Heart left ventricle (tissue), 16 donors: Measurements from ENCODE around the gene NAT16. TPM values are rescaled to one million over a fixed set of nuclear protein-coding genes. Genes with fewer than 3 reads are reported as not detected.

Source experiments
- ATAC-seq, 4 donors: fragments of 200-7000 bp; cut with Tn5 transposase; one replicate each; pipeline ENCODE4 v1.9.1; 2020 to 2022; ENCODE audit warnings: moderate library complexity in 4 of 4, mild to moderate bottlenecking in 3 of 4, moderate number of reproducible peaks in 1 of 4
- DNase-seq, 5 donors: peaks; one replicate each; pipeline ENCODE4 v3.0.0-alpha.2; 2020
- H3K27ac ChIP-seq, 12 donors: fragments of 200-600 bp; sonication (generic) in 4 of 12; one replicate each; pipeline versions ENCODE4 v1.5.0 to v1.8.0; 2016 to 2022; ENCODE audit warnings: mild to moderate bottlenecking in 2 of 12
- H3K27me3 ChIP-seq, 9 donors: fragments of 200-600 bp; sonication (generic) in 2 of 9; one replicate each; pipeline versions ENCODE4 v1.5.1 to v1.8.0; 2016 to 2022; ENCODE audit warnings: mild to moderate bottlenecking in 3 of 9
- H3K36me3 ChIP-seq, 9 donors: fragments of 200-600 bp; sonication (generic) in 2 of 9; one replicate each; pipeline versions ENCODE4 v1.5.0 to v1.8.0; 2018 to 2022; ENCODE audit warnings: mild to moderate bottlenecking in 2 of 9
- H3K4me1 ChIP-seq, 12 donors: fragments of 200-600 bp; sonication (generic) in 4 of 12; one replicate each; pipeline versions ENCODE4 v1.5.0 to v1.8.0; 2016 to 2022; ENCODE audit warnings: mild to moderate bottlenecking in 3 of 12
- H3K4me3 ChIP-seq, 12 donors: fragments of 200-600 bp; sonication (generic) in 4 of 12; one replicate each; pipeline versions ENCODE4 v1.5.0 to v1.8.0; 2017 to 2022; ENCODE audit warnings: mild to moderate bottlenecking in 9 of 12, moderate library complexity in 4 of 12
- H3K9me3 ChIP-seq, 12 donors: fragments of 200-600 bp; sonication (generic) in 4 of 12; one replicate each; pipeline versions ENCODE4 v1.5.0 to v1.8.0; 2016 to 2022; ENCODE audit warnings: mild to moderate bottlenecking in 1 of 12
- CTCF ChIP-seq, 12 donors: fragments of 200-600 bp; sonication (generic) in 4 of 12; IDR thresholded peaks; one replicate each; pipeline versions ENCODE4 v1.5.0 to v1.8.0; 2018 to 2022; ENCODE audit warnings: antibody characterized with exemption in 12 of 12, mild to moderate bottlenecking in 5 of 12
- POLR2A ChIP-seq, 2 donors: fragments of 450-650 bp; IDR thresholded peaks; one replicate each; pipeline ENCODE4 v1.6.1; 2017; ENCODE audit warnings: antibody characterized with exemption in 2 of 2, mild to moderate bottlenecking in 2 of 2, moderate library complexity in 2 of 2
- WGBS, 4 donors: extraction: QIAGEN DNeasy Blood & Tissue Kit in 2 of 4; methylation state at CpG; one replicate each; pipeline versions ENCODE4 v1.1.5 to v1.1.7; 2013 to 2018; 5-methylcytosine and 5-hydroxymethylcytosine counted together
- intact Hi-C, 10 donors: fragments of 100-400 bp; cut with DNase I; formaldehyde crosslinking; loops; one replicate each; pipeline versions ENCODE4 v1.11.1 to v1.14.2; 2022
- polyA plus RNA-seq, 2 donors: library from polyadenylated mRNA; stranded (reverse); fragments of 200-250 nt; gene quantifications; one replicate each; pipeline ENCODE4 v1.2.3, GENCODE V29; 2013
- total RNA-seq, 9 donors: library from RNA; depleted of rRNA in 2 of 9; stranded (reverse); fragments of >200 nt in 2 of 9; fragmentation: NEBNext Ultra II Directional in 3 of 9; extraction: Animal tissue kit (Norgen Biotek cat#: 25700) in 3 of 9; gene quantifications; one replicate each; pipeline versions ENCODE4 v1.1.0 to v1.2.4, GENCODE V29; 2016 to 2023
- donor health status: ischemic (EF 13 %, LVEDD 7.1; RV severe dilation, severe dysfunction).
- donor health status: healthy with polysubstance abuse.
- donor health status: DM: no; HTN: yes; CAD: no.
- donor health status: DM: no; HTN: no; CAD: no.
- donor health status: ischemic (EF 25% LVEDD 6.9; RV normal size, moderate dysfunction).
- donor health status: ischemic (EF 25% LVEDD 5.7; RV mildly dilated, moderate dysfunction).
- donor health status: healthy.
- donor health status: DM: yes; HTN: yes; CAD: no.
- donor health status: ischemic (EF 35%, LVEDD 5.7; RV mildly dilated, moderate dysfunction).
- donor health status: nonischemic (EF 11% LVEDD 7.7; RV severe dilation, severe dysfunction).
- donor health status: DM: yes; HTN: yes; CAD: no.
- donor health status: PGD.
- donor health status: ischemic (EF 29% LVEDD 5.4; RV normal size, mild dysfunction).
- donor health status: nonischemic (EF 23%, LVEDD 6.1; RV moderate dilation, normal function).

NAT16 gene
- total and polyA plus RNA-seq, 11 donors, result 0.23 TPM; not detected in 10

GRCh38 chr7:101160910-101161309 is 19.2 kb downstream of the NAT16 start:
- peaks cover 23 to 51% (median 32%) of the 10 kb centered on the region in 9 donors for H3K27me3 ChIP-seq
- H3K4me3 ChIP-seq, result no peak overlapping the region
- peaks cover 3 to 40% (median 29%) of the 10 kb centered on the region in 12 donors for H3K4me1 ChIP-seq
- peaks cover 0 to 39% (median 19%) of the 10 kb centered on the region in 9 donors for H3K36me3 ChIP-seq
- no peak overlapping the region for H3K27ac ChIP-seq
- intact Hi-C loops, result no loop called here
- DNase-seq, result no peak
- no peak for ATAC-seq
- no peaks in the 10 kb centered on the region for H3K9me3 ChIP-seq
- no peak for TF ChIP-seq CTCF (IDR thresholded peaks at IDR 0.05)
- no peak for TF ChIP-seq POLR2A (IDR thresholded peaks at IDR 0.05)

- peaks cover 0 to 39% (median 19%) of the 10 kb centered on the region in 9 donors for H3K36me3 ChIP-seq
- H3K4me1 ChIP-seq, result peaks cover 3 to 37% (median 27%) of the 10 kb centered on the region in 12 donors
- TF ChIP-seq POLR2A (IDR thresholded peaks at IDR 0.05) (no peak), CTCF (IDR thresholded peaks at IDR 0.05) (no peak)
- no peak overlapping the region for H3K27ac ChIP-seq
- DNase-seq (no peak), ATAC-seq (no peak)
- 83 to 85% (median 83%) methylated on average over 29 to 31 of the region's 31 CpGs for WGBS, 4 donors
- H3K27me3 ChIP-seq, result peaks cover 16 to 42% (median 24%) of the 10 kb centered on the region in 9 donors
- no peak overlapping the region for H3K4me3 ChIP-seq
- no peaks in the 10 kb centered on the region for H3K9me3 ChIP-seq
- intact Hi-C loops, result no loop called here
Observed at GRCh38 chr7:101159696-101160674, 20.1 kb downstream of the NAT16 start.

- intact Hi-C loops, result no loop called here
- no peak overlapping the region for H3K27ac ChIP-seq
- TF ChIP-seq CTCF (IDR thresholded peaks at IDR 0.05) (no peak), POLR2A (IDR thresholded peaks at IDR 0.05) (no peak)
- H3K4me1 ChIP-seq, result peaks cover 0 to 17% (median 9%) of the 10 kb centered on the region in 12 donors
- 90 to 92% (median 91%) methylated on average over 14 of the region's 14 CpGs for WGBS, 4 donors
- no peak for DNase-seq
- H3K4me3 ChIP-seq, result no peak overlapping the region
- no peak for ATAC-seq
- peaks cover 0 to 39% (median 19%) of the 10 kb centered on the region in 9 donors for H3K36me3 ChIP-seq
- peaks cover 0 to 14% (median 1%) of the 10 kb centered on the region in 9 donors for H3K27me3 ChIP-seq
- no peaks in the 10 kb centered on the region for H3K9me3 ChIP-seq
Observed at GRCh38 chr7:101156866-101157589, 23.1 kb downstream of the NAT16 start.

- Histone ChIP-seq H3K4me1 (peaks cover 0 to 17% (median 9%) of the 10 kb centered on the region in 12 donors), H3K4me3 (no peak overlapping the region), H3K27ac (no peak overlapping the region), H3K36me3 (peaks cover 0 to 39% (median 19%) of the 10 kb centered on the region in 9 donors), H3K27me3 (peaks cover 0 to 6% (median 0%) of the 10 kb centered on the region in 9 donors), H3K9me3 (no peaks in the 10 kb centered on the region)
- no peak for TF ChIP-seq POLR2A (IDR thresholded peaks at IDR 0.05)
- TF ChIP-seq CTCF (IDR thresholded peaks at IDR 0.05), result no peak
- 79 to 85% (median 83%) methylated on average over 6 of the region's 6 CpGs for WGBS, 4 donors
- DNase-seq, result no peak
- no peak for ATAC-seq
- intact Hi-C loops, result no loop called here
Observed at GRCh38 chr7:101156277-101156676, 23.8 kb downstream of the NAT16 start.
